Measurements from ENCODE around the gene CENPB. TPM values are rescaled to one million over a fixed set of nuclear protein-coding genes. Genes with fewer than 3 reads are reported as not detected.

The CENPB gene
- total RNA-seq = 50.7 TPM

GRCh38 chr20:3786665-3787323 is at the start of gene CENPB:
Gene CENPB (minus strand): TSS chr20:3786740. CDS start chr20:3786483, 257 bp downstream.

GRCh38 chr20:3820048-3820900 is 33.7 kb upstream of the CENPB start, which contains the start of gene AP5S1:
Gene AP5S1 (plus strand): TSS chr20:3820547. CDS start chr20:3822118, 1,571 bp downstream.

GRCh38 chr20:3795511-3796468 is 9.2 kb upstream of the CENPB start, which contains the start of gene CDC25B:
Gene CDC25B (plus strand): TSS chr20:3796310. CDS start chr20:3796532, 222 bp downstream.

GRCh38 chr20:3781153-3781910 is 5.2 kb downstream of the CENPB start, which contains the start of gene SPEF1:
Gene SPEF1 (minus strand): TSS chr20:3781448. CDS start chr20:3781287, 161 bp downstream.

DNA sequence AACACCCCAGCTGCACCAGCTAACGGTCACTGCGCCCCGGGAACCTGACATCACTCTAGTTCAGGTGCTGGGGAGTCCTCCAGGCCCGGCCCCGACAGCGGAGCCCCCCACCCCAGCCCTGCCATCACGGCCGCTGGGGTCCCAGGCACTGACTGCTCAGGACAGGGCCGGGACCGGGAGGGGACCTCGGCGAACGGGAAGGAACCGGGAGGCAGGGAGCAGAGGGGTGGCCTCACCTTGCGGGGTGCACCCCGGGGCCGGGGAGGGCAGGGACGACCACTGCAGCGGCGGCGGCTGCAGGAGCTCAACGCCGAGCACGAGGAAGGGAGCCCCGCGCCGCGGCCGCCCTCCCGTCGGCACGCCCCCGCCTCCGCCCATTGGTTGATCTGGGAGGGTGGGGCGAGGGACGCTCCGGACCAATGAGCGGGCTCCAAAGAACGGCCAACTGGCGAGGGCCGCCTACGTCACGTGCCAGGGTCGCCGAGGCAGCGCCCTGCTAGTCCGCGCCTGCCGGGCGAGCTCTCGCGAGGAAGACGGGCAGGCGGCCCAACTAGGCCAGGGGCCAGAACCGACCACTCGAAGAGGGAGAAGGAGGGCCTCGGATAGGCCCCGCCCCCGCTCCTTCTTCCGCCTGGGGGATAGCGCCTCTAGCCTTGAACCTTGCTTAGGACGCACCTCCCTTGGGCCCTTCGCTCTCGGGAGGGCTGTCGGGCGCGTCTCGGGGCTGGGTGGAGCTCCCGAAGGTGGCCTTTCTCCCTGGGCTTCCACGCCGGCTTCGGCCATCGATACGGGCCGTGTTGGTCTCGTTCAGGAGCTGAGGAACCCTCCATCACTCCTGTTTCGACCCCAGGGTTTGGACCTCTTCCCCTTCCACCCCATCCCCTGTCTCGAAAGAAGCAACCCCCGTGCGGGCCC is 18.9 kb downstream of the CENPB start, which contains the start of gene ADISSP:
TSS of gene ADISSP (minus strand) at position 327 of the 915 bp plus-strand sequence. CDS start 7,653 bp downstream, outside the sequence.

Other genes starting within 250 kb of the CENPB start
- gene GFRA4, start 123.3 kb downstream of the CENPB start, total RNA-seq = not detected
- gene ADAM33, start 104.7 kb downstream of the CENPB start, total RNA-seq = 3.8 TPM
- not detected for gene SIGLEC1, start 74.1 kb downstream of the CENPB start, total RNA-seq
- 3.4 TPM for gene HSPA12B, start 54.1 kb downstream of the CENPB start, total RNA-seq
- 16.9 TPM for gene ADISSP, start 19.0 kb downstream of the CENPB start, total RNA-seq
- gene SPEF1, start 5.3 kb downstream of the CENPB start, total RNA-seq = 0.31 TPM
- 6.6 TPM for gene CDC25B, start 9.6 kb upstream of the CENPB start, total RNA-seq
- gene AP5S1, start 33.8 kb upstream of the CENPB start, total RNA-seq = 8.5 TPM
- gene MAVS, start 60.1 kb upstream of the CENPB start, total RNA-seq = 15.0 TPM
- gene PANK2, start 102.6 kb upstream of the CENPB start, total RNA-seq = 54.5 TPM
- gene RNF24, start 228.8 kb upstream of the CENPB start, total RNA-seq = 35.7 TPM